Liver (tissue), 9 donors: ENCODE data around the gene MUC2. TPM values are rescaled to one million over a fixed set of nuclear protein-coding genes. Genes with fewer than 3 reads are reported as not detected.

Experiments
- DNase-seq: peaks from one replicate; pipeline ENCODE4 v3.0.0-alpha.2; 2017; ENCODE audit warnings: low spot score
- H3K27ac ChIP-seq, 2 donors: one replicate each; pipeline ENCODE4 v1.7.0; 2013; ENCODE audit warnings: inconsistent platforms in 2 of 2, low read length in 2 of 2, control low read depth in 1 of 2, low read depth in 1 of 2, mild to moderate bottlenecking in 1 of 2
- H3K27me3 ChIP-seq, 4 donors: one replicate each; pipeline versions ENCODE4 v1.6.1 to v1.7.0; 2013; ENCODE audit warnings: low read length in 3 of 4, inconsistent platforms in 1 of 4, mild to moderate bottlenecking in 1 of 4, moderate library complexity in 1 of 4; ENCODE audit not compliant: control insufficient read depth in 4 of 4, insufficient read depth in 4 of 4
- H3K36me3 ChIP-seq, 4 donors: one replicate each; pipeline versions ENCODE4 v1.6.1 to v1.7.0; 2013; ENCODE audit warnings: low read length in 3 of 4, mild to moderate bottlenecking in 3 of 4, low read depth in 1 of 4, moderate library complexity in 1 of 4; ENCODE audit not compliant: control insufficient read depth in 4 of 4, insufficient read depth in 3 of 4
- H3K4me1 ChIP-seq, 4 donors: one replicate each; pipeline versions ENCODE4 v1.6.1 to v1.7.0; 2013; ENCODE audit warnings: low read length in 3 of 4, mild to moderate bottlenecking in 3 of 4, moderate library complexity in 1 of 4; ENCODE audit not compliant: control insufficient read depth in 4 of 4, insufficient read depth in 4 of 4
- H3K4me3 ChIP-seq, 3 donors: one replicate each; pipeline versions ENCODE4 v1.6.1 to v1.7.0; 2013; ENCODE audit warnings: low read length in 3 of 3, control low read depth in 1 of 3, low read depth in 1 of 3, mild to moderate bottlenecking in 1 of 3
- H3K9ac ChIP-seq, 2 donors: one replicate each; pipeline ENCODE4 v1.7.0; 2013; ENCODE audit warnings: low read length in 2 of 2, mild to moderate bottlenecking in 2 of 2, moderate library complexity in 2 of 2, control low read depth in 1 of 2, low read depth in 1 of 2
- H3K9me3 ChIP-seq, 4 donors: one replicate each; pipeline versions ENCODE4 v1.6.1 to v1.7.0; 2013; ENCODE audit warnings: low read length in 3 of 4; ENCODE audit not compliant: control insufficient read depth in 4 of 4
- EGR1 ChIP-seq, 2 donors: IDR thresholded peaks; 2 replicates each; pipeline ENCODE4 v1.6.1; 2016 to 2018; ENCODE audit warnings: antibody characterized with exemption in 2 of 2, low read depth in 2 of 2
- FOXA1 ChIP-seq: IDR thresholded peaks from 2 replicates; pipeline ENCODE4 v1.6.1; 2016; ENCODE audit warnings: antibody characterized with exemption
- FOXA2 ChIP-seq: IDR thresholded peaks from 2 replicates; pipeline ENCODE4 v1.6.1; 2016; ENCODE audit warnings: antibody characterized with exemption
- GABPA ChIP-seq, 2 donors: IDR thresholded peaks in 1 of 2; conservative IDR thresholded peaks in 1 of 2; 2 replicates each; pipeline ENCODE4 v1.6.1; 2016; ENCODE audit warnings: antibody characterized with exemption in 2 of 2, mild to moderate bottlenecking in 1 of 2, moderate library complexity in 1 of 2
- HNF4A ChIP-seq, 2 donors: conservative IDR thresholded peaks; 2 replicates each; pipeline ENCODE4 v1.6.1; 2016; ENCODE audit warnings: antibody characterized with exemption in 2 of 2, mild to moderate bottlenecking in 2 of 2
- HNF4G ChIP-seq: IDR thresholded peaks from 2 replicates; pipeline ENCODE4 v1.6.1; 2016; ENCODE audit warnings: antibody characterized with exemption
- JUND ChIP-seq, 2 donors: IDR thresholded peaks; 2 replicates each; pipeline ENCODE4 v1.6.1; 2016; ENCODE audit warnings: antibody characterized with exemption in 2 of 2
- NR2F2 ChIP-seq: IDR thresholded peaks from 2 replicates; pipeline ENCODE4 v1.6.1; 2016; ENCODE audit warnings: antibody characterized with exemption
- RAD21 ChIP-seq, 2 donors: IDR thresholded peaks; 2 replicates each; pipeline ENCODE4 v1.6.1; 2016; ENCODE audit warnings: antibody characterized with exemption in 2 of 2, mild to moderate bottlenecking in 2 of 2
- RXRA ChIP-seq, 2 donors: IDR thresholded peaks; 2 replicates each; pipeline ENCODE4 v1.6.1; 2017 to 2018; ENCODE audit warnings: antibody characterized with exemption in 2 of 2, mild to moderate bottlenecking in 1 of 2
- SP1 ChIP-seq: IDR thresholded peaks from 2 replicates; pipeline ENCODE4 v1.6.1; 2018; ENCODE audit warnings: antibody characterized with exemption, mild to moderate bottlenecking
- TAF1 ChIP-seq: conservative IDR thresholded peaks from 2 replicates; pipeline ENCODE4 v1.6.1; 2016; ENCODE audit warnings: antibody characterized with exemption, mild to moderate bottlenecking
- YY1 ChIP-seq: IDR thresholded peaks from 2 replicates; pipeline ENCODE4 v1.6.1; 2016; ENCODE audit warnings: antibody characterized with exemption, mild to moderate bottlenecking
- ZBTB33 ChIP-seq: IDR thresholded peaks from 2 replicates; pipeline ENCODE4 v1.6.1; 2016; ENCODE audit warnings: antibody characterized with exemption
- WGBS: extraction: QIAGEN DNeasy Blood & Tissue Kit; methylation state at CpG from one replicate; pipeline ENCODE4 v1.1.7; 2013; 5-methylcytosine and 5-hydroxymethylcytosine counted together
- polyA plus RNA-seq, 2 donors: library from polyadenylated mRNA; stranded (reverse) in 1 of 2; unstranded in 1 of 2; fragments of 200-250 nt in 1 of 2; fragments of >200 nt in 1 of 2; fragmentation: Nextera tagmentation in 1 of 2; extraction: Ambion mirVana in 1 of 2; gene quantifications; one replicate each; pipeline versions ENCODE4 v1.2.1 to v1.2.3, GENCODE V29; 2013 to 2015
- total RNA-seq, 2 donors: library from RNA; depleted of rRNA; stranded (reverse); fragments of >200 nt; gene quantifications; one replicate each; pipeline ENCODE4 v1.2.3, GENCODE V29; 2014
- TF ChIP-seq, protein P1 (sequence below): IDR thresholded peaks from 2 replicates; pipeline ENCODE4 v1.6.1; 2016; ENCODE audit warnings: antibody characterized with exemption, mild to moderate bottlenecking
- TF ChIP-seq, protein P2 (sequence below): IDR thresholded peaks from 2 replicates; pipeline ENCODE4 v1.6.1; 2016; ENCODE audit warnings: antibody characterized with exemption
- donor health status: healthy.
- donor health status: healthy.
- donor health status: healthy.
- donor health status: healthy.
- donor health status: healthy.

MUC2 gene
- total and polyA plus RNA-seq, 4 donors, result under 0.01 TPM; not detected in 3

DNA sequence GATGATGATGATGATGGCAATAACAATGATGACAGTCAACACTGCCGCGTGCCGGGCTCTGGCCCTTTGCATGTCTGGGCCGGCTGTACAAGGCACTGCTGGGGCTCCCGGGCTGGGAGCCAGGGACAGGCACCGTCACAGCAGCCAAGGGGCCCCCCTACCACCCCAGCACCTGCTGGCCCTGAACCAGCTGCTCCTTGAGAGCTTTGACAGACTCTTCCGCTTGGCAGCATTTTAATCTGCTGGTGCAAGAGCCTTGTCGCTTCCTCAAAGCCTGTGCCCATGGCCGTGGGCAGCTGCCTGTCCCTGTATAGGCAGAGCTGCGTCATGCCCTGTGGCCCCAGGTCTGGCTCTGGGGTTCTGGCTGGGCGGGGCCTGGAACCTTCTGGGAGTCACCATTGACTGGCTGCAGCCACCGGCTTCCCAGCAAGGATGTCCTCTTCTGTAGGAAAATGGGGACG is 25.2 kb upstream of the MUC2 start:
- no peaks in the 10 kb centered on the region for H3K4me1 ChIP-seq
- peaks cover 0 to 5% (median 0%) of the 10 kb centered on the region in 4 donors for H3K27me3 ChIP-seq
- no peak overlapping the region for H3K9ac ChIP-seq
- 73% methylated on average over 13 of the region's 13 CpGs for WGBS
- TF ChIP-seq RXRA (IDR thresholded peaks at IDR 0.05), result no peak
- H3K36me3 ChIP-seq, result no peaks in the 10 kb centered on the region
- no peak for DNase-seq
- no peaks in the 10 kb centered on the region for H3K9me3 ChIP-seq
- no peak overlapping the region for H3K27ac ChIP-seq
- H3K4me3 ChIP-seq, result no peak overlapping the region

GRCh38 chr11:1049911-1050580 is 24.6 kb upstream of the MUC2 start:
- no peak overlapping the region for H3K27ac ChIP-seq
- 75% methylated on average over 18 of the region's 18 CpGs for WGBS

GRCh38 chr11:1050581-1051355 is 23.9 kb upstream of the MUC2 start:
- H3K9ac ChIP-seq, result no peak overlapping the region
- peaks cover 0 to 5% (median 0%) of the 10 kb centered on the region in 4 donors for H3K27me3 ChIP-seq
- peak; percentile 82 for DNase-seq
- no peaks in the 10 kb centered on the region for H3K4me1 ChIP-seq
- no peak overlapping the region for H3K4me3 ChIP-seq
- 38% methylated on average over 39 of the region's 39 CpGs for WGBS
- H3K27ac ChIP-seq, result no peak overlapping the region
- H3K36me3 ChIP-seq, result no peaks in the 10 kb centered on the region
- no peaks in the 10 kb centered on the region for H3K9me3 ChIP-seq
- TF ChIP-seq HNF4G, result no peak
- no peak for TF ChIP-seq FOXA2
- no peak for TF ChIP-seq SP1
- TF ChIP-seq HNF4A (conservative IDR thresholded peaks at IDR 0.05), result no peak
- TF ChIP-seq TAF1, result no peak
- no peak for TF ChIP-seq RXRA (IDR thresholded peaks at IDR 0.05)
- no peak for TF ChIP-seq YY1
- TF ChIP-seq NR2F2, result no peak
- TF ChIP-seq, protein P1, sequence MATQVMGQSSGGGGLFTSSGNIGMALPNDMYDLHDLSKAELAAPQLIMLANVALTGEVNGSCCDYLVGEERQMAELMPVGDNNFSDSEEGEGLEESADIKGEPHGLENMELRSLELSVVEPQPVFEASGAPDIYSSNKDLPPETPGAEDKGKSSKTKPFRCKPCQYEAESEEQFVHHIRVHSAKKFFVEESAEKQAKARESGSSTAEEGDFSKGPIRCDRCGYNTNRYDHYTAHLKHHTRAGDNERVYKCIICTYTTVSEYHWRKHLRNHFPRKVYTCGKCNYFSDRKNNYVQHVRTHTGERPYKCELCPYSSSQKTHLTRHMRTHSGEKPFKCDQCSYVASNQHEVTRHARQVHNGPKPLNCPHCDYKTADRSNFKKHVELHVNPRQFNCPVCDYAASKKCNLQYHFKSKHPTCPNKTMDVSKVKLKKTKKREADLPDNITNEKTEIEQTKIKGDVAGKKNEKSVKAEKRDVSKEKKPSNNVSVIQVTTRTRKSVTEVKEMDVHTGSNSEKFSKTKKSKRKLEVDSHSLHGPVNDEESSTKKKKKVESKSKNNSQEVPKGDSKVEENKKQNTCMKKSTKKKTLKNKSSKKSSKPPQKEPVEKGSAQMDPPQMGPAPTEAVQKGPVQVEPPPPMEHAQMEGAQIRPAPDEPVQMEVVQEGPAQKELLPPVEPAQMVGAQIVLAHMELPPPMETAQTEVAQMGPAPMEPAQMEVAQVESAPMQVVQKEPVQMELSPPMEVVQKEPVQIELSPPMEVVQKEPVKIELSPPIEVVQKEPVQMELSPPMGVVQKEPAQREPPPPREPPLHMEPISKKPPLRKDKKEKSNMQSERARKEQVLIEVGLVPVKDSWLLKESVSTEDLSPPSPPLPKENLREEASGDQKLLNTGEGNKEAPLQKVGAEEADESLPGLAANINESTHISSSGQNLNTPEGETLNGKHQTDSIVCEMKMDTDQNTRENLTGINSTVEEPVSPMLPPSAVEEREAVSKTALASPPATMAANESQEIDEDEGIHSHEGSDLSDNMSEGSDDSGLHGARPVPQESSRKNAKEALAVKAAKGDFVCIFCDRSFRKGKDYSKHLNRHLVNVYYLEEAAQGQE, result no peak
- no peak for TF ChIP-seq ZBTB33

More at GRCh38 chr11:1049911-1050580, 24.6 kb upstream of the MUC2 start:
- Histone ChIP-seq H3K4me3 (no peak overlapping the region), H3K36me3 (no peaks in the 10 kb centered on the region), H3K27me3 (peaks cover 0 to 5% (median 0%) of the 10 kb centered on the region in 4 donors), H3K4me1 (no peaks in the 10 kb centered on the region), H3K9me3 (no peaks in the 10 kb centered on the region), H3K9ac (no peak overlapping the region)
- DNase-seq, result no peak
- TF ChIP-seq HNF4G (no peak), FOXA1 (no peak), YY1 (no peak), FOXA2 (no peak), NR2F2 (no peak), EGR1 (IDR thresholded peaks at IDR 0.05; ENCODE audit: low read depth in 2 of 2) (no peak), JUND (IDR thresholded peaks at IDR 0.05) (no peak), RAD21 (IDR thresholded peaks at IDR 0.05) (no peak), SP1 (no peak), GABPA (IDR thresholded peaks at IDR 0.05 in 1 of 2, conservative IDR thresholded peaks at IDR 0.05 in 1 of 2) (no peak)
- TF ChIP-seq, protein P2, sequence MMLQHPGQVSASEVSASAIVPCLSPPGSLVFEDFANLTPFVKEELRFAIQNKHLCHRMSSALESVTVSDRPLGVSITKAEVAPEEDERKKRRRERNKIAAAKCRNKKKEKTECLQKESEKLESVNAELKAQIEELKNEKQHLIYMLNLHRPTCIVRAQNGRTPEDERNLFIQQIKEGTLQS, result no peak
- TF ChIP-seq, protein P1, result no peak
